Astrocyte (in vitro differentiated cells and primary cell): ENCODE measurements around the gene RAX.

Experiments
- CTCF ChIP-seq: IDR thresholded peaks from 2 replicates; pipeline ENCODE4 v1.5.1; 2011; ENCODE audit warnings: low read depth, mild to moderate bottlenecking, inconsistent platforms, low read length, moderate library complexity; ENCODE audit not compliant: insufficient read depth
- EZH2 ChIP-seq: IDR thresholded peaks from 2 replicates; pipeline ENCODE4 v1.6.1; 2012; ENCODE audit warnings: mild to moderate bottlenecking, low read length, inconsistent platforms; ENCODE audit not compliant: insufficient read depth

GRCh38 chr18:59271606-59272220 lies 1.5 kb downstream of the RAX start:
- TF ChIP-seq CTCF, result no peak
- TF ChIP-seq EZH2, result no peak
